Ovary (tissue), 9 donors: ENCODE data around the gene SPAG9. TPM values are rescaled to one million over a fixed set of nuclear protein-coding genes. Genes with fewer than 3 reads are reported as not detected.

Experiments
- DNase-seq, 5 donors: peaks; one replicate each; pipeline ENCODE4 v3.0.0-alpha.2; 2019 to 2020
- H3K27ac ChIP-seq, 2 donors: fragments of 200-600 bp; one replicate each; pipeline versions ENCODE4 v1.5.1 to v1.8.0; 2019 to 2022
- H3K27me3 ChIP-seq: fragments of 200-600 bp; one replicate; pipeline ENCODE4 v1.8.0; 2022
- H3K36me3 ChIP-seq: fragments of 200-600 bp; sonication (generic); one replicate; pipeline ENCODE4 v1.5.1; 2019
- H3K4me1 ChIP-seq: one replicate; pipeline ENCODE4 v1.8.1; 2013; ENCODE audit warnings: mild to moderate bottlenecking, moderate library complexity; ENCODE audit not compliant: insufficient read depth
- H3K4me3 ChIP-seq: fragments of 200-600 bp; sonication (generic); one replicate; pipeline ENCODE4 v1.5.1; 2017
- H3K9me3 ChIP-seq, 2 donors: fragments of 200-600 bp in 1 of 2; sonication (generic) in 1 of 2; one replicate each; pipeline versions ENCODE4 v1.5.1 to v1.8.1; 2013 to 2019; ENCODE audit warnings: mild to moderate bottlenecking in 1 of 2, moderate library complexity in 1 of 2
- CTCF ChIP-seq, 3 donors: fragments of 450-650 bp in 2 of 3; fragments of 200-600 bp in 1 of 3; IDR thresholded peaks; one replicate each; pipeline versions ENCODE4 v1.5.1 to v1.8.0; 2016 to 2022; ENCODE audit warnings: antibody characterized with exemption in 3 of 3, mild to moderate bottlenecking in 1 of 3
- EP300 ChIP-seq: sonication (generic); formaldehyde crosslinking; IDR thresholded peaks from one replicate; pipeline ENCODE4 v1.6.1; 2017; ENCODE audit warnings: antibody characterized with exemption
- POLR2A ChIP-seq: fragments of 450-650 bp; IDR thresholded peaks from one replicate; pipeline ENCODE4 v1.6.1; 2017; ENCODE audit warnings: antibody characterized with exemption, mild to moderate bottlenecking, moderate library complexity
- WGBS, 3 donors: extraction: QIAGEN DNeasy Blood & Tissue Kit in 1 of 3; methylation state at CpG; one replicate each; pipeline versions ENCODE4 v1.1.5 to v1.1.7; 2013 to 2017; 5-methylcytosine and 5-hydroxymethylcytosine counted together
- intact Hi-C, 4 donors: fragments of 100-400 bp; cut with DNase I; formaldehyde crosslinking; loops; one replicate each; pipeline versions ENCODE4 v1.11.0 to v1.15.1; 2022 to 2023
- polyA plus RNA-seq, 2 donors: library from polyadenylated mRNA; stranded (reverse); fragments of 200-250 nt in 1 of 2; fragments of 350-450 nt in 1 of 2; fragmentation: Illumina TruSeq in 1 of 2; extraction: RNeasy Lipid Tissue Mini Kit (QIAGEN cat#74804) in 1 of 2; gene quantifications; one replicate each; pipeline ENCODE4 v1.2.3, GENCODE V29; 2013 to 2014
- total RNA-seq, 7 donors: library from RNA; depleted of rRNA in 2 of 7; stranded (reverse); fragments of >200 nt in 2 of 7; fragmentation: NEBNext Ultra II Directional in 3 of 7; extraction: Animal tissue kit (Norgen Biotek cat#: 25700) in 3 of 7; gene quantifications; one replicate each; pipeline versions ENCODE4 v1.1.0 to v1.2.4, GENCODE V29; 2016 to 2023
- donor health status: DM: no; HTN: no; CAD: no; lungs with moderate emphysema.
- donor health status: DM: no; HTN: no; CAD: no.
- donor health status: Bipolar disorder and iron deficiency.
- donor health status: DM: yes; HTN: yes; CAD: no.
- donor health status: DM: no; HTN: no; CAD: no.
- donor health status: DM: yes; HTN: yes; CAD: no.

The SPAG9 gene
- total and polyA plus RNA-seq, 9 donors: 28.8 to 103 (median 79.4) TPM

GRCh38 chr17:51004249-51004648 lies 116.4 kb downstream of the SPAG9 start:
- intact Hi-C loops: loop anchor here in 2 of 4 donors (10.0 kb wide), 2 partner anchors 141 to 151 kb away; partner anchors contain the start of gene NME1 (in 1 of the 2)
- H3K36me3 ChIP-seq: no peaks in the 10 kb centered on the region
- 83 to 91% (median 89%) methylated on average over 1 of the region's 1 CpG for WGBS, 3 donors
- H3K27ac ChIP-seq: no peak overlapping the region
- no peak overlapping the region for H3K4me3 ChIP-seq
- H3K4me1 ChIP-seq: no peaks in the 10 kb centered on the region
- H3K9me3 ChIP-seq: no peaks in the 10 kb centered on the region
- no peak for TF ChIP-seq CTCF (IDR thresholded peaks at IDR 0.05)
- TF ChIP-seq POLR2A: no peak
- TF ChIP-seq EP300: no peak
- DNase-seq: no peak
- H3K27me3 ChIP-seq: no peaks in the 10 kb centered on the region

GRCh38 chr17:51000835-51001638 lies 119.6 kb downstream of the SPAG9 start:
- no peak for TF ChIP-seq EP300
- TF ChIP-seq POLR2A: no peak
- TF ChIP-seq CTCF (IDR thresholded peaks at IDR 0.05): peak; percentile 45 to 67 (median 55)
- no peaks in the 10 kb centered on the region for H3K4me1 ChIP-seq
- 94 to 97% (median 95%) methylated on average over 1 of the region's 1 CpG for WGBS, 3 donors
- H3K27me3 ChIP-seq: no peaks in the 10 kb centered on the region
- no peak overlapping the region for H3K27ac ChIP-seq
- intact Hi-C loops: loop anchor here in 2 of 4 donors (10.0 kb wide), 2 partner anchors 144 to 154 kb away; partner anchors contain the start of gene NME1 (in 1 of the 2)
- H3K9me3 ChIP-seq: no peaks in the 10 kb centered on the region
- no peak overlapping the region for H3K4me3 ChIP-seq
- no peaks in the 10 kb centered on the region for H3K36me3 ChIP-seq
- DNase-seq: no peak

GRCh38 chr17:50995668-50996067 lies 125.0 kb downstream of the SPAG9 start:
- H3K4me1 ChIP-seq: no peaks in the 10 kb centered on the region
- WGBS, 3 donors: 95 to 98% (median 98%) methylated on average over 2 of the region's 2 CpGs
- H3K4me3 ChIP-seq: no peak overlapping the region
- no peaks in the 10 kb centered on the region for H3K36me3 ChIP-seq
- H3K9me3 ChIP-seq: no peaks in the 10 kb centered on the region
- no peak overlapping the region for H3K27ac ChIP-seq
- TF ChIP-seq EP300 (no peak), CTCF (IDR thresholded peaks at IDR 0.05) (no peak), POLR2A (no peak)
- H3K27me3 ChIP-seq: no peaks in the 10 kb centered on the region
- intact Hi-C loops: loop anchor here in 2 of 4 donors (5.0 kb wide), 2 partner anchors 147 to 157 kb away; partner anchors contain the start of gene NME1 (in 1 of the 2)
- DNase-seq: no peak

- H3K36me3 ChIP-seq: no peaks in the 10 kb centered on the region
- H3K27me3 ChIP-seq: no peaks in the 10 kb centered on the region
- no peaks in the 10 kb centered on the region for H3K9me3 ChIP-seq
- WGBS, 3 donors: 48 to 51% (median 51%) methylated on average over 2 of the region's 2 CpGs
- no peaks in the 10 kb centered on the region for H3K4me1 ChIP-seq
- intact Hi-C loops: no loop called here
- TF ChIP-seq CTCF (IDR thresholded peaks at IDR 0.05): no peak
- no peak for TF ChIP-seq EP300
- no peak for TF ChIP-seq POLR2A
- no peak overlapping the region for H3K27ac ChIP-seq
- no peak overlapping the region for H3K4me3 ChIP-seq
- DNase-seq: no peak
Measured at GRCh38 chr17:50993544-50993943, 127.1 kb downstream of the SPAG9 start.
